GM12865 (cell line): ENCODE data around the gene GRAMD1A.

Source experiments
- DNase-seq: peaks from one replicate; pipeline ENCODE4 v3.0.0; 2010; ENCODE audit warnings: low read depth
- H3K4me3 ChIP-seq: 2 replicates; pipeline ENCODE4 v1.5.1; 2011; ENCODE audit warnings: mild to moderate bottlenecking, low read depth, low read length, control low read depth
- CTCF ChIP-seq: IDR thresholded peaks from 2 replicates; pipeline ENCODE4 v1.5.1; 2011; ENCODE audit warnings: low read length, control low read depth, low read depth, inconsistent platforms; ENCODE audit not compliant: insufficient read depth; ENCODE audit errors: missing control alignments

GRAMD1A gene

GRCh38 chr19:35054626-35055025 is 54.5 kb downstream of the GRAMD1A start:
- no peak overlapping the region for H3K4me3 ChIP-seq
- TF ChIP-seq CTCF = no peak
- no peak for DNase-seq

GRCh38 chr19:35055715-35056179 is 55.6 kb downstream of the GRAMD1A start:
- no peak overlapping the region for H3K4me3 ChIP-seq
- TF ChIP-seq CTCF = peak; percentile 39
- DNase-seq = peak; percentile 26

- H3K4me3 ChIP-seq = no peak overlapping the region
- DNase-seq = no peak
- no peak for TF ChIP-seq CTCF
Observed at GRCh38 chr19:35056513-35057063, 56.5 kb downstream of the GRAMD1A start.

- TF ChIP-seq CTCF = no peak
- DNase-seq = no peak
- no peak overlapping the region for H3K4me3 ChIP-seq
Observed at GRCh38 chr19:35058370-35058769, 58.2 kb downstream of the GRAMD1A start.

- H3K4me3 ChIP-seq = no peak overlapping the region
- TF ChIP-seq CTCF = no peak
- no peak for DNase-seq
Observed at GRCh38 chr19:35059006-35059798, 59.1 kb downstream of the GRAMD1A start.

GRCh38 chr19:35059799-35060091 is 59.6 kb downstream of the GRAMD1A start:
- H3K4me3 ChIP-seq = no peak overlapping the region
- TF ChIP-seq CTCF = no peak
- no peak for DNase-seq
